ENCODE results near the gene EZH1. TPM values are rescaled to one million over a fixed set of nuclear protein-coding genes. Genes with fewer than 3 reads are reported as not detected.
A peak's percentile ranks its signal among the peaks of the same experiment; 100 is the strongest.

The EZH1 gene
- total RNA-seq, 1 donor from 2014 or later: 32.2 TPM

DNA sequence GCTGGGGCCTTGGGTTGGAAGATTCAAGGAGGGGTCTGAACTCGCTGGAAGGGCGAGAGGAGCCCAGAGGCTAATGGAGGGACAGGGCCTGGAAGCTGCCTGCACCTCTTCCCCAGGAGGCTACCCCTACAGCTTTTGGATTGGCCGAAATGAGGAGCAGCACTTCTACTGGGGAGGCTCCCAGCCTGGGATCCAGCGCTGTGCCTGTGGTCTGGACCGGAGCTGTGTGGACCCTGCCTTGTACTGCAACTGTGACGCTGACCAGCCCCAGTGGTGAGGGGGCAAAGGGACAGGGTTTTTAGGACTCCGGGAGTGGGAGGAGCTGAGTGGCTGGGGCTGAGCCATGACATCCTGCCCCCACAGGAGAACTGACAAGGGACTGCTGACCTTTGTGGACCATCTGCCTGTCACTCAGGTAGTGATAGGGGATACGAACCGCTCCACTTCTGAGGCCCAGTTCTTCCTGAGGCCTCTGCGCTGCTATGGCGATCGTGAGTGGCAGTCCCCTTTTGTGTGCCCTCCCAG lies 53.8 kb downstream of the EZH1 start:
- H3K4me3 Mint-ChIP-seq (ENCODE audit: unreplicated experiment): no peak overlapping the region
- H3K27ac Mint-ChIP-seq (ENCODE audit: unreplicated experiment): no peak overlapping the region
- H3K36me3 Mint-ChIP-seq (ENCODE audit: unreplicated experiment): no peaks in the 10 kb centered on the region
- H3K27me3 Mint-ChIP-seq (ENCODE audit: unreplicated experiment): peaks cover 8% of the 10 kb centered on the region
- TF ChIP-seq CTCF (IDR thresholded peaks at IDR 0.05; ENCODE audit: partially characterized antibody, unreplicated experiment): no peak
- H3K4me1 Mint-ChIP-seq (ENCODE audit: low read depth, unreplicated experiment): peaks cover 7% of the 10 kb centered on the region
- H3K9me3 Mint-ChIP-seq (ENCODE audit: unreplicated experiment): peaks cover 3% of the 10 kb centered on the region
- no peak for DNase-seq

DNA sequence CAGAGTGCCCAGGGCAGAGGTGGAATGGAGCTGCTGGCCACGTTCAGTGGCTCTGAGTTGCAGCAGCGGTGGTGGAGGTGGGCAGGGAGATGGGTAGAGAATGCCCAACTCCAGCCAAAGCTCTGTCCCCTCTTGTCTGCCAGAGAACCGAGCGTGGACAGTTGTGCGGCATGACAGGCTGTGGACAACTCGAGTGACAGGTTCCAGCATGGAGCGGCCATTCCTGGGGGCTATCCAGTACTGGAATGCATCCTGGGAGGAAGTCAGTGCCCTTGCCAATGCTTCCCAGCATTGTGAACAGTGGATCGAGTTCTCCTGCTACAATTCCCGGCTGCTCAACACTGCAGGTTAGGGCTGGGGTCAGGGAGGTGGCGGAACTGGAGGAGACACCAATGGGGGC lies 54.2 kb downstream of the EZH1 start:
- Mint-ChIP-seq H3K36me3 (ENCODE audit: unreplicated experiment) (peaks cover 2% of the 10 kb centered on the region), H3K4me3 (ENCODE audit: unreplicated experiment) (no peak overlapping the region), H3K27me3 (ENCODE audit: unreplicated experiment) (peaks cover 10% of the 10 kb centered on the region), H3K4me1 (ENCODE audit: low read depth, unreplicated experiment) (peaks cover 11% of the 10 kb centered on the region), H3K9me3 (ENCODE audit: unreplicated experiment) (peaks cover 3% of the 10 kb centered on the region), H3K27ac (ENCODE audit: unreplicated experiment) (no peak overlapping the region)
- DNase-seq: no peak
- TF ChIP-seq CTCF (IDR thresholded peaks at IDR 0.05; ENCODE audit: partially characterized antibody, unreplicated experiment): no peak

DNA sequence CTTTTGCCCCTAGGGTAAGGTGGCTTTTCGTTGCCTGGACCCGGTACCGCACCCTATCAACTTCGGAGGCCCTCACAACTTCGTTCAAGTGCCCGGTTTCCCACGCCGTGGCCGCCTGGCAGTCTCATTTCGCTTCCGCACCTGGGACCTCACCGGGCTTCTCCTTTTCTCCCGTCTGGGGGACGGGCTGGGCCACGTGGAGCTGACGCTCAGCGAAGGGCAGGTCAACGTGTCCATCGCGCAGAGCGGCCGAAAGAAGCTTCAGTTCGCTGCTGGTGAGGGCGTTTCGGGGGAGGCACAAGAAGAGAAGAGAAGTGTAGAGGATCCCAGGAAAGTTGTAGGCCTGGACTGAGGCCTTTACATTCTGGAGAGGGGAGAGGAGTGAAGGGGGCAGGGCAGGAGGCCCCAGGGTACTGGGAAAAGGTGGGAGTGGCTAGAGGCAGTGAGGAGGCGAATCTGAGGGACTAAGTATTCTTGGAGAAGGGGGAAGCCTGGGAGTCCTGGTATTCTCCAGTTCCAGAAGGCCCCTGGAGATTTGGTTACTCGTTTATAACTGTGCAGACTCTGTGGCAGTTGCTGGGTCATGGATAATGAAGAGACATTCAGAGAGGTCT lies 57.0 kb downstream of the EZH1 start:
- no peak overlapping the region for H3K4me3 Mint-ChIP-seq (ENCODE audit: unreplicated experiment)
- no peak overlapping the region for H3K27ac Mint-ChIP-seq (ENCODE audit: unreplicated experiment)
- H3K27me3 Mint-ChIP-seq (ENCODE audit: unreplicated experiment): peaks cover 16% of the 10 kb centered on the region
- peaks cover 6% of the 10 kb centered on the region for H3K9me3 Mint-ChIP-seq (ENCODE audit: unreplicated experiment)
- H3K36me3 Mint-ChIP-seq (ENCODE audit: unreplicated experiment): peaks cover 6% of the 10 kb centered on the region
- peaks cover 17% of the 10 kb centered on the region for H3K4me1 Mint-ChIP-seq (ENCODE audit: low read depth, unreplicated experiment)
- no peak for DNase-seq
- TF ChIP-seq CTCF (IDR thresholded peaks at IDR 0.05; ENCODE audit: partially characterized antibody, unreplicated experiment): no peak

GRCh38 chr17:42686520-42687128 lies 58.2 kb downstream of the EZH1 start:
- DNase-seq: peak; percentile 48
- Mint-ChIP-seq H3K27me3 (ENCODE audit: unreplicated experiment) (peaks cover 19% of the 10 kb centered on the region), H3K4me1 (ENCODE audit: low read depth, unreplicated experiment) (peaks cover 19% of the 10 kb centered on the region), H3K4me3 (ENCODE audit: unreplicated experiment) (peak overlapping the region; percentile 73), H3K9me3 (ENCODE audit: unreplicated experiment) (peaks cover 10% of the 10 kb centered on the region), H3K36me3 (ENCODE audit: unreplicated experiment) (peaks cover 6% of the 10 kb centered on the region), H3K27ac (ENCODE audit: unreplicated experiment) (peak overlapping the region; percentile 73)
- no peak for TF ChIP-seq CTCF (IDR thresholded peaks at IDR 0.05; ENCODE audit: partially characterized antibody, unreplicated experiment)

DNA sequence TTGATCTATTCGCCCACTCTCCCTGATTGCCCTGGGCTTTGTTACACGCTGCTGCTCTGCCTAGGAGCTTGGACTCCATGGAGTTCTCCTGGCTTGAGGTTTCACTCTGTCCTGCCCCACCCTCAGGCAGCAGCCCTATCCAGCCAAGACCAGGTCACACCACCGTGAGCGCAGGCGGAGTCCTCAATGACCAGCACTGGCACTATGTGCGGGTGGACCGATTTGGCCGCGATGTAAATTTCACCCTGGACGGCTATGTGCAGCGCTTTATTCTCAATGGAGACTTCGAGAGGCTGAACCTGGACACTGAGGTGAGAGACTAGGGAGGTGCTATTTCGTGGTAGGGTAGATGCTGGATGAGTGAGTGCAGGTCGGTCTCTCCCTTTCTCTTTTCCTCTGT lies 59.0 kb downstream of the EZH1 start:
- H3K4me1 Mint-ChIP-seq (ENCODE audit: low read depth, unreplicated experiment): peaks cover 21% of the 10 kb centered on the region
- peaks cover 6% of the 10 kb centered on the region for H3K36me3 Mint-ChIP-seq (ENCODE audit: unreplicated experiment)
- peaks cover 10% of the 10 kb centered on the region for H3K9me3 Mint-ChIP-seq (ENCODE audit: unreplicated experiment)
- no peak for TF ChIP-seq CTCF (IDR thresholded peaks at IDR 0.05; ENCODE audit: partially characterized antibody, unreplicated experiment)
- no peak for DNase-seq
- H3K27me3 Mint-ChIP-seq (ENCODE audit: unreplicated experiment): peaks cover 17% of the 10 kb centered on the region
- H3K4me3 Mint-ChIP-seq (ENCODE audit: unreplicated experiment): peak overlapping the region; percentile 55
- peak overlapping the region; percentile 28 for H3K27ac Mint-ChIP-seq (ENCODE audit: unreplicated experiment)

All from glutamatergic neuron (in vitro differentiated cells).